GM21526 (cell line): Measurements from ENCODE around the gene BYSL.
A peak's percentile ranks its signal among the peaks of the same experiment; 100 is the strongest.

Experiments
- ATAC-seq: cut with Tn5 transposase; IDR thresholded peaks from one replicate; pipeline ENCODE4 v1.9.1; 2021; ENCODE audit warnings: moderate library complexity; ENCODE audit not compliant: unreplicated experiment, low FRiP score

Gene BYSL

GRCh38 chr6:41914343-41914742, 7.0 kb upstream of the BYSL start:
- no peak for ATAC-seq

GRCh38 chr6:41914869-41915530, 6.3 kb upstream of the BYSL start:
- no peak for ATAC-seq

- no peak for ATAC-seq
Observed at GRCh38 chr6:41917528-41917927, 3.8 kb upstream of the BYSL start.

- ATAC-seq = peak; percentile 8
Observed at GRCh38 chr6:41921712-41921998, 356 bp downstream of the BYSL start.

GRCh38 chr6:41922154-41922553, 855 bp downstream of the BYSL start:
- no peak for ATAC-seq

- ATAC-seq = no peak
Observed at GRCh38 chr6:41927253-41927652, 6.0 kb downstream of the BYSL start.

- no peak for ATAC-seq
Observed at GRCh38 chr6:41929924-41930323, 8.6 kb downstream of the BYSL start.

GRCh38 chr6:41931792-41932191, 10.5 kb downstream of the BYSL start:
- ATAC-seq = no peak

GRCh38 chr6:41932378-41932777, 11.1 kb downstream of the BYSL start:
- ATAC-seq = no peak

- no peak for ATAC-seq
Observed at GRCh38 chr6:41934278-41935192, 13.2 kb downstream of the BYSL start.

- no peak for ATAC-seq
Observed at GRCh38 chr6:41935193-41935574, 13.9 kb downstream of the BYSL start.

GRCh38 chr6:41935685-41936072, 14.4 kb downstream of the BYSL start:
- no peak for ATAC-seq

GRCh38 chr6:41936073-41936837, 15.0 kb downstream of the BYSL start:
- peak; percentile 51 for ATAC-seq

GRCh38 chr6:41937472-41937860, 16.2 kb downstream of the BYSL start:
- ATAC-seq = no peak

GRCh38 chr6:41937861-41938574, 16.7 kb downstream of the BYSL start:
- no peak for ATAC-seq

- ATAC-seq = no peak
Observed at GRCh38 chr6:41938590-41939175, 17.4 kb downstream of the BYSL start.

- ATAC-seq = no peak
Observed at GRCh38 chr6:41939176-41939847, 18.0 kb downstream of the BYSL start.

- no peak for ATAC-seq
Observed at GRCh38 chr6:41939848-41940758, 18.8 kb downstream of the BYSL start.

GRCh38 chr6:41940759-41941279, 19.5 kb downstream of the BYSL start:
- no peak for ATAC-seq
